HEK293 (cell line): ENCODE data around the gene NRL.

Source experiments
- GLIS2 ChIP-seq: fragments of 450-650 bp; formaldehyde crosslinking; IDR thresholded peaks from 2 replicates; pipeline ENCODE4 v1.5.1; 2016; ENCODE audit warnings: missing biosample characterization, missing genetic modification characterization
- REST ChIP-seq: fragments of 450-650 bp; formaldehyde crosslinking; IDR thresholded peaks from 2 replicates; pipeline ENCODE4 v1.5.1; 2016; ENCODE audit warnings: missing biosample characterization, missing genetic modification characterization
- ZBTB7A ChIP-seq: fragments of 450-650 bp; formaldehyde crosslinking; IDR thresholded peaks from 2 replicates; pipeline ENCODE4 v1.5.1; 2016; ENCODE audit warnings: low read depth, missing biosample characterization, missing genetic modification characterization
- ZNF350 ChIP-seq: fragments of 450-650 bp; formaldehyde crosslinking; IDR thresholded peaks from 2 replicates; pipeline ENCODE4 v1.5.0; 2017; ENCODE audit warnings: missing biosample characterization, mild to moderate bottlenecking, missing genetic modification characterization

- TF ChIP-seq ZNF350 (tag by site-specific recombination) (no peak), REST (no peak), GLIS2 (tag by site-specific recombination) (no peak), ZBTB7A (tag by site-specific recombination) (no peak)
Measured at GRCh38 chr14:24072881-24073877, 41.6 kb downstream of the NRL start.
